Muscle of arm (tissue), 12 donors: ENCODE measurements around the gene MEPCE. TPM values are rescaled to one million over a fixed set of nuclear protein-coding genes. Genes with fewer than 3 reads are reported as not detected.

Experiments
- DNase-seq: peaks from one replicate; pipeline ENCODE4 v3.0.0-alpha.2; 2013
- polyA plus RNA-seq, 12 donors: library from polyadenylated mRNA; unstranded; fragments of 120-200 nt; gene quantifications; one replicate each; pipeline ENCODE4 v1.2.1, GENCODE V29; 2013; ENCODE audit not compliant: insufficient read length in 12 of 12

MEPCE gene
- polyA plus RNA-seq, 12 donors, result 27.0 to 42.9 (median 32.2) TPM; not detected in 1

GRCh38 chr7:100401811-100402210 is 27.8 kb upstream of the MEPCE start:
- DNase-seq, result no peak

GRCh38 chr7:100402241-100402640 is 27.4 kb upstream of the MEPCE start:
- no peak for DNase-seq

DNA sequence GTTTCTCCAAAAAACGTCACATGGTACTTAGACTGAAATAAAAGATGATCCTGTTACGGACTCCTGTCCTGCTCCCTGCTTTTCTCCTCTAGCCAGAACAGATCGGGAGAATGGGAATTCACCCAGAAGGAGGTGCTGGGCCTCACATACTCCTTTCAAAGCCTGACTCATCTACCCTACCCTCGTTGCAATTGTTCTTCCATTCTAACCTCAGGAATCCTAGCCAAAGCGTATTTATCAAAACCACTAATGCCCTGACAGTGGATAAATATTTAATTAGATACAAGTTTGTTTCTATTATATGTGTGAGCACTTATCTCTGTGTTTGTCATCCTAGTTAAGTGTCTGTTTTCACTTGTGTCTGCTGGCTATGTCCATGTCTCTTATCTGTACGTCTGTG is 22.9 kb upstream of the MEPCE start:
- no peak for DNase-seq

- DNase-seq, result peak; percentile 69
Observed at GRCh38 chr7:100407285-100408180, 22.1 kb upstream of the MEPCE start.

- no peak for DNase-seq
Observed at GRCh38 chr7:100411101-100411500, 18.5 kb upstream of the MEPCE start.

DNA sequence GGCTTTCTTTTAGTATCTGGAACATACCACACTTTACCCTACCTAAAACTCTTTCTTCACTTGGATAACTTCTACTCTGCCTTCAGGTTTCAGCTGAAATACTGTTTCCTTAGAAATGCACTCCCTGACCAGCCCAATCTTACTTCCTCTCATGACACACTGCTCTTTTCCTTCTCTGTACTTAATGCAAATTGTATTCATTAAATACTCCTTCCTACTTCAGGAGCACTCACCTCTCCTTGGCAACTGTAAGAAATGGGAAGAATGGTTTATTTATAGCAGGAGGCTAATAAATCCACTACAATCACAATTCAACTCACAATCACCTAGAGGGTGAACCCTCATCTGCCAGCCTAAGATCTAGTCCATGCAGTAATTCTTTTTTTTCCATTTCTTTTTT is 16.3 kb upstream of the MEPCE start:
- DNase-seq, result no peak

- DNase-seq, result no peak
Observed at GRCh38 chr7:100413889-100414288, 15.7 kb upstream of the MEPCE start.

- DNase-seq, result no peak
Observed at GRCh38 chr7:100415448-100415847, 14.2 kb upstream of the MEPCE start.

DNA sequence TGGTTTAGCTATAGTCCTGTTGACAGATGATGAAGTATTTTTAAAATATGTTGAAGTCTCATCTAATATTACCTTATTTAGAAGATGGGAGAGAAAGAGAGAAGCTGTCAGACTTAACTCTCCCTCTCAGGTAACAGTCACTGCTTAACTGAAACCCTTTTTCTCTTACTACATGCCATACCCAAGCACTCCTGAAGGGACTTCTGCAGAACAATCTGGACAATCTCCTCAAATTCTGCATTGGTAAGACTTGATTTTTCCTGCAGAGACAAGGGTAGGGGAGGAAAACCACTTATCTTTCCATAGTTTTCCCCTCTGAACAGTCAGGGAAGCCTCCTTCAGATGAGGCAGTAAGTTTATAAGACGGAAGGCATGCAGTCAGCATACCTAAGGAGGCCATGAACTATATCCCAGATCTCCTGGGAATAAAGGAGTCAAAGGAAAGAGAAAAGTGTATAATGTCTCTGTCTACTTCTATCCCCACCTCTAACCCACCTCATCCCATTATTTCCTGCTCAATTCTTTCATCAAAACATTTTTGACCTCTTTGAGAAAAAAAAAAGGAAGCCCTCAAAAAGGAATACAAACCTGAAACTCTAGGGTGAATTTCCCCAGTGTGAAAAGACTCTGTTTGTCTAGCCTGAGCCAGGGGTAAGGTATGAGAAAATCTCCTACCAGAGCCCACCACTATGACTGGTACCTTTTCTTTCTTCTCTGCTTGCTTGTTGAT is 10.5 kb upstream of the MEPCE start:
- no peak for DNase-seq

- DNase-seq, result no peak
Observed at GRCh38 chr7:100419660-100420226, 9.9 kb upstream of the MEPCE start.

- no peak for DNase-seq
Observed at GRCh38 chr7:100423315-100423714, 6.3 kb upstream of the MEPCE start.

- no peak for DNase-seq
Observed at GRCh38 chr7:100425347-100425746, 4.3 kb upstream of the MEPCE start.

DNA sequence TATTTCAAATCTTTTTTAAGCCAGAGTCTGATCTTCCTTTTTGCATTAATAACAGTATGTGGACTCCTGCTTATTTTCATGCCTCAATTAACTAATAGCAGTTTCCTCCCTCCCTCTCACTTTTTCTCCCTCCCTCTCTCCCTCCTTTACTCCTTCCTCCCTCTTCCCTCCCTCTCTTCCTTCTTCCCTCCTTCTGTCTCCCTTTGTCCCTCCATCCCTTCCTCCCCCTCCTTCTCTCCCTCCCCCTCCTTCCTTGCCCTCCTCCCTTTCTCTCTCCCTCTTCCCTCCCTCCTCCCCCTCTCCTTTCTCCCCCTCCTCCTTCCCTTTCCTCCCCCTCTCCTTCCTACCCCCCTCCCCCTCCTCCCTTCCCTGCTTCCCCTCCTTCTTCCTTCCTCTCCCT is 3.1 kb upstream of the MEPCE start:
- no peak for DNase-seq

DNA sequence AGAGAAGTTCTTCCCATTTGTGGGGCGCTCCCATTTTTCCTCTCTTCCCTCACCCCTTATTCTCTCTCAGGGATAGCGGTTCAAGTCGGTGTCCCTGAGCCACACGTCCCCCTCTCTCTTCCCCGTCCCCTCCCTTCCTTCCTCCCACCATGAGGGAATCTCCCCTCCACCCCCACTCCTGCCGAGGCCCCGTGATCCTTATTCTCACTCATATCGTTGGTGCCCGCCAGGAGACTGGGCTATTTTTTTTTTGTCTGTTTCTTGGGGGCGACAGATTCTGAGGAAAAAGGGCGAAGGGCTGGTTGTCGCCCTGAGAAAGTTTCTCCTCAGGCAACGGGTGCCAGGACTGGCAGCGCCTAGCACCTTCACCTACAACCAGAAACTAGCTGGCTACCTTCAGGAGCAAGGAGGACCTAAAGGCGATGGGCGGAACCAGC is 1.9 kb upstream of the MEPCE start:
- DNase-seq, result no peak

DNA sequence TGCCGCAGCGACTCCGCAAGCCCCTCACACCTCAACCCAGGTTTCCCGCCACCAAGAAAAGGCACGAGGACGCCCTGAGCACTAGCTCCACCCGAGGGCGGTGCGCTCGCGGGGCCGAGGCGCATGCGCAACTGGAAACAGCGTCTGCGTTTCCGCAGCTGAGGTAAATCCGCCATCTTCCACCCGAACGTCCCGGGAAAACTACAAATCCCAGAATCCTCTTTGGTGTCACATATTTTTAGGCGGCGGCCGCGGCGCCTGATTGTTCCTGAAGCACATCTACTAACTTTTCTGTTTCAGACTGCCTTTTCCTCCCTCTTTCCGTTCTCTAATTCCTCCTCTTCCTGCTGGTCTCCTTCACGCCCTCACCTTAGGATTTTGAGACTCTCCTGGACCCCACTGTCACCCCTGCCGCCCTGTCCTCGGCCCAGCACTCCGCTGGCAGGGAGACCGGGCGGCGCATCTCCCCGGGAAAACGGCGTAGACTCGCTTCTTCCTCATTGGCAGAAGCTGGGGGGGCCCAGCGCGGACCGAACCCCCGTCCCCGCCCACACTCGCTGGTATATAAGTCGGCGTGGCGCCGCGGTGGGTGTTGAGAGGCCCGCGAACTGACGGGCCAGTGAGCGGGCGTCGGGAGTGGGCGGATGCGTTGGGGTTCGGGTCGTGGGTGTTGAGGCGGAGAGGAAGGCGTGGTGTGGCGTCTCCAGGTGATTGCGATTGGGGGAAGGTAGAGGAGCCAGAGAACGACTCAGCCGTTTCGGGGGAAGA is 1.2 kb upstream of the MEPCE start, which contains the start of gene ZCWPW1:
ZCWPW1 (minus strand) TSS at position 505 of the 768 bp plus-strand sequence. CDS start 8,054 bp downstream, outside the sequence.
- peak; percentile 98 for DNase-seq

- peak; percentile 100 for DNase-seq
Observed at GRCh38 chr7:100428967-100429636, 529 bp upstream of the MEPCE start.

DNA sequence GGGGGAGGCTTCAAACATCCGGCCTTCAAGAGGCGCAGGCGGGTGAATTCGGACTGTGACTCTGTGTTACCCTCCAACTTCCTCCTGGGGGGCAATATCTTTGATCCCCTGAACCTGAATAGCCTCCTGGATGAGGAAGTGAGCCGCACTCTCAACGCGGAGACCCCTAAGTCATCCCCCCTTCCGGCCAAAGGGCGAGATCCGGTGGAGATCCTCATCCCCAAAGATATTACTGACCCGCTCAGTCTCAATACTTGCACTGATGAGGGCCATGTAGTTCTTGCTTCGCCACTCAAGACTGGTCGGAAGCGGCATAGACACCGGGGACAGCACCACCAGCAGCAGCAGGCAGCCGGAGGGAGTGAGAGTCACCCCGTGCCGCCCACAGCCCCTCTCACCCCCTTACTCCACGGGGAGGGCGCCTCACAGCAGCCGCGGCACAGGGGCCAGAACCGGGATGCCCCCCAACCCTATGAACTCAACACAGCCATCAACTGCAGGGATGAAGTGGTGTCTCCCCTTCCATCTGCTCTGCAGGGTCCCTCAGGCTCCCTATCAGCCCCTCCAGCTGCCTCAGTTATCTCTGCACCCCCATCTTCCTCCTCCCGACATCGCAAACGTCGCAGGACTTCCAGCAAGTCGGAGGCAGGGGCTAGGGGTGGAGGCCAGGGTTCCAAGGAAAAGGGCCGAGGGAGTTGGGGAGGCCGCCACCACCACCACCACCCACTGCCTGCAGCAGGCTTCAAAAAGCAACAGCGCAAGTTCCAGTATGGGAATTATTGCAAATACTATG is 1.1 kb downstream of the MEPCE start:
- no peak for DNase-seq

- DNase-seq, result no peak
Observed at GRCh38 chr7:100431286-100431735, 1.7 kb downstream of the MEPCE start.

DNA sequence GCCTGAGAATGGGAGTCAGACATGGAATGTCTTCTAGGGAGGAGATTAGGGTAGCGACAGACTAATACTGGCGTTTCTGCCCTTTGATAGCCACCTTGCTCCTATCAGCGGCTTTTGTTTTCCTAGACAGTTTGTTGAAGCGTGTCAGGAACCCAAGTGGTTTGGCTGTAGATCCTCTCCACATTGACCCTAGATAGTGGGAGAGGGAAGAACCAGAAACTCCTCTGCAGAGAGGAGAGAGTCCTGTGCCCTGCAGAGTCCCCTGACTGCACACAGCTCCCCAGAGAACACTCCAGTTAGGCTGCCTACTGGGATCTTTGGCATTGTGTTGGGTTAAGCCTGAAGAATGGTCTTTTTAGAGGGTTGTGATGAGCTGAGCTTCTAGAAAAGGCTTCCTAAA is 2.4 kb downstream of the MEPCE start:
- no peak for DNase-seq

DNA sequence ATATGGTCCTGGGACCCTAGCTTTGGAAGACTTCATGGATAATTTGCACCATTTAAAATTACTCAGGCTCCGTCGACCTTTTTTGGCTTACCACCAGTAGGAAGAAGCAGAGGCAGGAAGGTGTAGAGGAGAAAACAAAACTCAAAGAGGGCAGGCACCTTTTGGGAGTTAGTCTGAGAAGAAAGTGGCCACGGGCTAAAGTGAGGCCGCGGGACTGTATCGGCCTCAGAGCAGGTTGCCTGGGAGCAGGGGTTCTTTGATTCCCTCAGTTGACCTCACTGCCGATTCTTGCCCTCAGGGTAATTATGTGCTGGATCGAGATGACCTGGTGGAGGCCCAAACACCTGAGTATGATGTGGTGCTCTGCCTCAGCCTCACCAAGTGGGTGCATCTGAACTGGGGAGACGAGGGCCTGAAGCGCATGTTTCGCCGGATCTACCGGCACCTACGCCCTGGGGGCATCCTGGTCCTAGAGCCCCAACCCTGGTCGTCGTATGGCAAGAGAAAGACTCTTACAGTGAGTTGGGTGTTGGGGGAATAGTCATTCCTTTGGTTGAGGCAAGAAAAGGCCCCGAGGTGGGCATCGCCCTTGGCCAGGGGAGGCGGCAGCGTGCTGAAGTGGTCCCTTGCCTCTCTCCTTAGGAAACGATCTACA is 3.1 kb downstream of the MEPCE start:
- no peak for DNase-seq
